ENCODE measurements around the gene UBR3. TPM values are rescaled to one million over a fixed set of nuclear protein-coding genes. Genes with fewer than 3 reads are reported as not detected.
"Not testable (repeated sequence)": the region's sequence is repeated elsewhere in the genome, so short reads cannot be mapped to it uniquely, and the experiment has no call there.

UBR3 gene
- total and polyA plus RNA-seq, 10 donors: 7.2 to 119 (median 54.3) TPM

- Histone ChIP-seq H3K27me3 (replicated peaks in 1 of 7) (no peaks in the 10 kb centered on the region), H3K9me3 (no peaks in the 10 kb centered on the region), H3K4me3 (no peak overlapping the region), H3K27ac (no peak overlapping the region), H3K36me3 (peaks cover 0 to 72% (median 4%) of the 10 kb centered on the region in 6 donors), H3K4me1 (no peaks in the 10 kb centered on the region)
- intact Hi-C loops (cut with DNase I; ENCODE audit: low total_unique reads): no loop called here
- no peak for DNase-seq
- WGBS, 5 donors: 52 to 80% (median 57%) methylated on average over 2 of the region's 2 CpGs
- TF ChIP-seq POLR2A (IDR thresholded peaks at IDR 0.05): no peak
- peak in 7 of 11 experiments; percentile 25 to 69 (median 54) for TF ChIP-seq CTCF (IDR thresholded peaks at IDR 0.05 in 8 of 11, conservative IDR thresholded peaks at IDR 0.05 in 3 of 11)
Measured at GRCh38 chr2:169933124-169933711, 106.0 kb downstream of the UBR3 start.

GRCh38 chr2:169936652-169937051 is 109.4 kb downstream of the UBR3 start:
- H3K4me1 ChIP-seq; H3K27me3 ChIP-seq (replicated peaks in 1 of 7); H3K4me3 ChIP-seq; H3K27ac ChIP-seq; DNase-seq; intact Hi-C loops (cut with DNase I; ENCODE audit: low total_unique reads); H3K9me3 ChIP-seq: not testable (repeated sequence)
- WGBS, 5 donors: 95 to 99% (median 98%) methylated on average over 5 of the region's 5 CpGs
- peaks cover 0 to 65% (median 4%) of the 10 kb centered on the region in 6 donors for H3K36me3 ChIP-seq

- TF ChIP-seq CTCF (IDR thresholded peaks at IDR 0.05 in 8 of 11, conservative IDR thresholded peaks at IDR 0.05 in 3 of 11): no peak
- TF ChIP-seq POLR2A (IDR thresholded peaks at IDR 0.05): no peak
- no peak for TF ChIP-seq POLR2AphosphoS5 (IDR thresholded peaks at IDR 0.05)
- DNase-seq: no peak
- no peaks in the 10 kb centered on the region for H3K9me3 ChIP-seq
- 90 to 100% (median 95%) methylated on average over 1 of the region's 1 CpG for WGBS, 5 donors
- H3K27me3 ChIP-seq (replicated peaks in 1 of 7): no peaks in the 10 kb centered on the region
- no peaks in the 10 kb centered on the region for H3K4me1 ChIP-seq
- no peak overlapping the region for H3K27ac ChIP-seq
- intact Hi-C loops (cut with DNase I; ENCODE audit: low total_unique reads): no loop called here
- no peak overlapping the region for H3K4me3 ChIP-seq
- H3K36me3 ChIP-seq: peaks cover 0 to 95% (median 17%) of the 10 kb centered on the region in 6 donors
Measured at GRCh38 chr2:169945515-169945914, 118.3 kb downstream of the UBR3 start.

GRCh38 chr2:169946092-169946491 is 118.8 kb downstream of the UBR3 start:
- TF ChIP-seq POLR2AphosphoS5 (IDR thresholded peaks at IDR 0.05) (no peak), POLR2A (IDR thresholded peaks at IDR 0.05) (no peak), CTCF (IDR thresholded peaks at IDR 0.05 in 8 of 11, conservative IDR thresholded peaks at IDR 0.05 in 3 of 11) (no peak)
- WGBS, 5 donors: 94 to 97% (median 96%) methylated on average over 2 of the region's 2 CpGs
- no peaks in the 10 kb centered on the region for H3K4me1 ChIP-seq
- H3K27me3 ChIP-seq (replicated peaks in 1 of 7): no peaks in the 10 kb centered on the region
- no peaks in the 10 kb centered on the region for H3K9me3 ChIP-seq
- H3K27ac ChIP-seq: no peak overlapping the region
- intact Hi-C loops (cut with DNase I; ENCODE audit: low total_unique reads): no loop called here
- no peak overlapping the region for H3K4me3 ChIP-seq
- DNase-seq: no peak
- peaks cover 0 to 96% (median 17%) of the 10 kb centered on the region in 6 donors for H3K36me3 ChIP-seq

- H3K27me3 ChIP-seq (replicated peaks in 1 of 7): no peaks in the 10 kb centered on the region
- WGBS, 5 donors: 97 to 100% (median 98%) methylated on average over 1 of the region's 1 CpG
- DNase-seq: no peak
- TF ChIP-seq CTCF (IDR thresholded peaks at IDR 0.05 in 8 of 11, conservative IDR thresholded peaks at IDR 0.05 in 3 of 11): no peak
- no peak for TF ChIP-seq POLR2AphosphoS5 (IDR thresholded peaks at IDR 0.05)
- no peak for TF ChIP-seq POLR2A (IDR thresholded peaks at IDR 0.05)
- no peak overlapping the region for H3K4me3 ChIP-seq
- intact Hi-C loops (cut with DNase I; ENCODE audit: low total_unique reads): no loop called here
- no peaks in the 10 kb centered on the region for H3K4me1 ChIP-seq
- no peak overlapping the region for H3K27ac ChIP-seq
- H3K9me3 ChIP-seq: no peaks in the 10 kb centered on the region
- peaks cover 0 to 93% (median 17%) of the 10 kb centered on the region in 6 donors for H3K36me3 ChIP-seq
Measured at GRCh38 chr2:169946546-169946945, 119.3 kb downstream of the UBR3 start.
